ENCODE results near the gene GAB2. TPM values are rescaled to one million over a fixed set of nuclear protein-coding genes. Genes with fewer than 3 reads are reported as not detected.

Gene GAB2
- polyA plus RNA-seq, 2 donors = 6.2 to 6.6 TPM

GRCh38 chr11:78332174-78332866 is 85.3 kb downstream of the GAB2 start:
- Histone ChIP-seq H3K4me1 (ENCODE audit: control insufficient read depth in 2 of 2, insufficient read depth in 2 of 2, low read length in 1 of 2) (no peaks in the 10 kb centered on the region), H3K36me3 (ENCODE audit: control insufficient read depth in 2 of 2, insufficient read depth in 2 of 2, low read length in 1 of 2) (no peaks in the 10 kb centered on the region), H3K27ac (ENCODE audit: low read depth in 2 of 2, low read length in 1 of 2) (no peak overlapping the region), H3K4me3 (ENCODE audit: low read depth in 1 of 2, low read length in 2 of 2) (no peak overlapping the region), H3K9me3 (ENCODE audit: control insufficient read depth in 2 of 2, insufficient read depth in 1 of 2, low read depth in 1 of 2, low read length in 1 of 2) (no peaks in the 10 kb centered on the region), H3K27me3 (ENCODE audit: control insufficient read depth in 1 of 2, insufficient read depth in 2 of 2, low read length in 2 of 2) (no peaks in the 10 kb centered on the region)
- 75 to 82% methylated on average over 1 of the region's 1 CpG for WGBS, 2 donors

GRCh38 chr11:78331711-78332110 is 85.9 kb downstream of the GAB2 start:
- Histone ChIP-seq H3K27me3 (ENCODE audit: control insufficient read depth in 1 of 2, insufficient read depth in 2 of 2, low read length in 2 of 2) (no peaks in the 10 kb centered on the region), H3K27ac (ENCODE audit: low read depth in 2 of 2, low read length in 1 of 2) (no peak overlapping the region), H3K4me1 (ENCODE audit: control insufficient read depth in 2 of 2, insufficient read depth in 2 of 2, low read length in 1 of 2) (no peaks in the 10 kb centered on the region), H3K9me3 (ENCODE audit: control insufficient read depth in 2 of 2, insufficient read depth in 1 of 2, low read depth in 1 of 2, low read length in 1 of 2) (no peaks in the 10 kb centered on the region), H3K36me3 (ENCODE audit: control insufficient read depth in 2 of 2, insufficient read depth in 2 of 2, low read length in 1 of 2) (no peaks in the 10 kb centered on the region), H3K4me3 (ENCODE audit: low read depth in 1 of 2, low read length in 2 of 2) (no peak overlapping the region)
- 79 to 82% methylated on average over 3 of the region's 3 CpGs for WGBS, 2 donors

GRCh38 chr11:78330361-78330760 is 87.3 kb downstream of the GAB2 start:
- H3K4me3 ChIP-seq (ENCODE audit: low read depth in 1 of 2, low read length in 2 of 2) = no peak overlapping the region
- H3K9me3 ChIP-seq (ENCODE audit: control insufficient read depth in 2 of 2, insufficient read depth in 1 of 2, low read depth in 1 of 2, low read length in 1 of 2) = no peaks in the 10 kb centered on the region
- no peaks in the 10 kb centered on the region for H3K36me3 ChIP-seq (ENCODE audit: control insufficient read depth in 2 of 2, insufficient read depth in 2 of 2, low read length in 1 of 2)
- 87 to 88% methylated on average over 3 of the region's 3 CpGs for WGBS, 2 donors
- no peak overlapping the region for H3K27ac ChIP-seq (ENCODE audit: low read depth in 2 of 2, low read length in 1 of 2)
- H3K27me3 ChIP-seq (ENCODE audit: control insufficient read depth in 1 of 2, insufficient read depth in 2 of 2, low read length in 2 of 2) = no peaks in the 10 kb centered on the region
- H3K4me1 ChIP-seq (ENCODE audit: control insufficient read depth in 2 of 2, insufficient read depth in 2 of 2, low read length in 1 of 2) = no peaks in the 10 kb centered on the region

GRCh38 chr11:78327945-78328344 is 89.7 kb downstream of the GAB2 start:
- Histone ChIP-seq H3K4me3 (ENCODE audit: low read depth in 1 of 2, low read length in 2 of 2) (no peak overlapping the region), H3K36me3 (ENCODE audit: control insufficient read depth in 2 of 2, insufficient read depth in 2 of 2, low read length in 1 of 2) (no peaks in the 10 kb centered on the region), H3K27me3 (ENCODE audit: control insufficient read depth in 1 of 2, insufficient read depth in 2 of 2, low read length in 2 of 2) (no peaks in the 10 kb centered on the region), H3K9me3 (ENCODE audit: control insufficient read depth in 2 of 2, insufficient read depth in 1 of 2, low read depth in 1 of 2, low read length in 1 of 2) (no peaks in the 10 kb centered on the region), H3K27ac (ENCODE audit: low read depth in 2 of 2, low read length in 1 of 2) (no peak overlapping the region), H3K4me1 (ENCODE audit: control insufficient read depth in 2 of 2, insufficient read depth in 2 of 2, low read length in 1 of 2) (no peaks in the 10 kb centered on the region)
- 86 to 89% methylated on average over 6 of the region's 6 CpGs for WGBS, 2 donors

- H3K36me3 ChIP-seq (ENCODE audit: control insufficient read depth in 2 of 2, insufficient read depth in 2 of 2, low read length in 1 of 2) = no peaks in the 10 kb centered on the region
- H3K4me3 ChIP-seq (ENCODE audit: low read depth in 1 of 2, low read length in 2 of 2) = no peak overlapping the region
- 70 to 75% methylated on average over 4 of the region's 4 CpGs for WGBS, 2 donors
- H3K27me3 ChIP-seq (ENCODE audit: control insufficient read depth in 1 of 2, insufficient read depth in 2 of 2, low read length in 2 of 2) = no peaks in the 10 kb centered on the region
- H3K4me1 ChIP-seq (ENCODE audit: control insufficient read depth in 2 of 2, insufficient read depth in 2 of 2, low read length in 1 of 2) = no peaks in the 10 kb centered on the region
- H3K27ac ChIP-seq (ENCODE audit: low read depth in 2 of 2, low read length in 1 of 2) = no peak overlapping the region
- no peaks in the 10 kb centered on the region for H3K9me3 ChIP-seq (ENCODE audit: control insufficient read depth in 2 of 2, insufficient read depth in 1 of 2, low read depth in 1 of 2, low read length in 1 of 2)
Measured at GRCh38 chr11:78325274-78325781, 92.3 kb downstream of the GAB2 start.

- H3K27ac ChIP-seq (ENCODE audit: low read depth in 2 of 2, low read length in 1 of 2) = no peak overlapping the region
- H3K27me3 ChIP-seq (ENCODE audit: control insufficient read depth in 1 of 2, insufficient read depth in 2 of 2, low read length in 2 of 2) = no peaks in the 10 kb centered on the region
- H3K4me1 ChIP-seq (ENCODE audit: control insufficient read depth in 2 of 2, insufficient read depth in 2 of 2, low read length in 1 of 2) = no peaks in the 10 kb centered on the region
- no peaks in the 10 kb centered on the region for H3K9me3 ChIP-seq (ENCODE audit: control insufficient read depth in 2 of 2, insufficient read depth in 1 of 2, low read depth in 1 of 2, low read length in 1 of 2)
- WGBS, 2 donors = 86 to 93% methylated on average over 6 of the region's 6 CpGs
- no peak overlapping the region for H3K4me3 ChIP-seq (ENCODE audit: low read depth in 1 of 2, low read length in 2 of 2)
- H3K36me3 ChIP-seq (ENCODE audit: control insufficient read depth in 2 of 2, insufficient read depth in 2 of 2, low read length in 1 of 2) = no peaks in the 10 kb centered on the region
Measured at GRCh38 chr11:78323363-78323762, 94.3 kb downstream of the GAB2 start.

- no peaks in the 10 kb centered on the region for H3K36me3 ChIP-seq (ENCODE audit: control insufficient read depth in 2 of 2, insufficient read depth in 2 of 2, low read length in 1 of 2)
- 26 to 48% methylated on average over 4 of the region's 4 CpGs for WGBS, 2 donors
- H3K27ac ChIP-seq (ENCODE audit: low read depth in 2 of 2, low read length in 1 of 2) = no peak overlapping the region
- H3K27me3 ChIP-seq (ENCODE audit: control insufficient read depth in 1 of 2, insufficient read depth in 2 of 2, low read length in 2 of 2) = no peaks in the 10 kb centered on the region
- H3K4me3 ChIP-seq (ENCODE audit: low read depth in 1 of 2, low read length in 2 of 2) = no peak overlapping the region
- H3K9me3 ChIP-seq (ENCODE audit: control insufficient read depth in 2 of 2, insufficient read depth in 1 of 2, low read depth in 1 of 2, low read length in 1 of 2) = no peaks in the 10 kb centered on the region
- H3K4me1 ChIP-seq (ENCODE audit: control insufficient read depth in 2 of 2, insufficient read depth in 2 of 2, low read length in 1 of 2) = peaks cover 2% of the 10 kb centered on the region in 2 donors
Measured at GRCh38 chr11:78319453-78319955, 98.1 kb downstream of the GAB2 start.

GRCh38 chr11:78318321-78319114 is 99.1 kb downstream of the GAB2 start:
- H3K4me3 ChIP-seq (ENCODE audit: low read depth in 1 of 2, low read length in 2 of 2) = no peak overlapping the region
- peak overlapping the region in 1 of 2 donors; percentile 6 for H3K27ac ChIP-seq (ENCODE audit: low read depth in 2 of 2, low read length in 1 of 2)
- H3K9me3 ChIP-seq (ENCODE audit: control insufficient read depth in 2 of 2, insufficient read depth in 1 of 2, low read depth in 1 of 2, low read length in 1 of 2) = no peaks in the 10 kb centered on the region
- WGBS, 2 donors = 63% methylated on average over 9 of the region's 9 CpGs
- peaks cover 2% of the 10 kb centered on the region in 2 donors for H3K4me1 ChIP-seq (ENCODE audit: control insufficient read depth in 2 of 2, insufficient read depth in 2 of 2, low read length in 1 of 2)
- H3K36me3 ChIP-seq (ENCODE audit: control insufficient read depth in 2 of 2, insufficient read depth in 2 of 2, low read length in 1 of 2) = no peaks in the 10 kb centered on the region
- H3K27me3 ChIP-seq (ENCODE audit: control insufficient read depth in 1 of 2, insufficient read depth in 2 of 2, low read length in 2 of 2) = no peaks in the 10 kb centered on the region

GRCh38 chr11:78315724-78316123 is 101.9 kb downstream of the GAB2 start:
- H3K4me3 ChIP-seq (ENCODE audit: low read depth in 1 of 2, low read length in 2 of 2) = no peak overlapping the region
- 95 to 98% methylated on average over 3 of the region's 3 CpGs for WGBS, 2 donors
- no peaks in the 10 kb centered on the region for H3K27me3 ChIP-seq (ENCODE audit: control insufficient read depth in 1 of 2, insufficient read depth in 2 of 2, low read length in 2 of 2)
- H3K36me3 ChIP-seq (ENCODE audit: control insufficient read depth in 2 of 2, insufficient read depth in 2 of 2, low read length in 1 of 2) = no peaks in the 10 kb centered on the region
- H3K4me1 ChIP-seq (ENCODE audit: control insufficient read depth in 2 of 2, insufficient read depth in 2 of 2, low read length in 1 of 2) = peaks cover 4 to 6% of the 10 kb centered on the region in 2 donors
- no peak overlapping the region for H3K27ac ChIP-seq (ENCODE audit: low read depth in 2 of 2, low read length in 1 of 2)
- H3K9me3 ChIP-seq (ENCODE audit: control insufficient read depth in 2 of 2, insufficient read depth in 1 of 2, low read depth in 1 of 2, low read length in 1 of 2) = no peaks in the 10 kb centered on the region
